SK-N-SH treated with all-trans-retinoic acid at 6 μM for 48 hours (cell line): ENCODE data around the gene FBLN2.

ENCODE experiments used
- BACH2 ChIP-seq: fragments of 250-450 bp; sonication (Bioruptor Pico); IDR thresholded peaks from 2 replicates; pipeline ENCODE4 v1.9.0; 2021; ENCODE audit warnings: mild to moderate bottlenecking, borderline replicate concordance
- OSR1 ChIP-seq: fragments of 250-450 bp; sonication (Bioruptor Pico); IDR thresholded peaks from 2 replicates; pipeline ENCODE4 v1.8.0; 2022; ENCODE audit warnings: moderate library complexity, mild to moderate bottlenecking, inconsistent platforms
- SNAI2 ChIP-seq: fragments of 250-450 bp; sonication (Bioruptor Pico); IDR thresholded peaks from 2 replicates; pipeline ENCODE4 v1.5.0; 2020; ENCODE audit warnings: mild to moderate bottlenecking, moderate library complexity
- ZNF565 ChIP-seq: fragments of 450-650 bp; formaldehyde crosslinking; conservative IDR thresholded peaks from 2 replicates; pipeline ENCODE4 v1.5.0; 2020; ENCODE audit warnings: low read depth, mild to moderate bottlenecking, moderate library complexity
- TF ChIP-seq, protein P1 (sequence below): fragments of 250-450 bp; sonication (Bioruptor Pico); IDR thresholded peaks from 2 replicates; pipeline ENCODE4 v1.8.0; 2020; ENCODE audit warnings: mild to moderate bottlenecking, moderate library complexity, borderline replicate concordance
- TF ChIP-seq, protein P2 (sequence below): fragments of 250-450 bp; sonication (Bioruptor Pico); IDR thresholded peaks from 2 replicates; pipeline ENCODE4 v1.5.0; 2020; ENCODE audit warnings: mild to moderate bottlenecking, moderate library complexity

DNA sequence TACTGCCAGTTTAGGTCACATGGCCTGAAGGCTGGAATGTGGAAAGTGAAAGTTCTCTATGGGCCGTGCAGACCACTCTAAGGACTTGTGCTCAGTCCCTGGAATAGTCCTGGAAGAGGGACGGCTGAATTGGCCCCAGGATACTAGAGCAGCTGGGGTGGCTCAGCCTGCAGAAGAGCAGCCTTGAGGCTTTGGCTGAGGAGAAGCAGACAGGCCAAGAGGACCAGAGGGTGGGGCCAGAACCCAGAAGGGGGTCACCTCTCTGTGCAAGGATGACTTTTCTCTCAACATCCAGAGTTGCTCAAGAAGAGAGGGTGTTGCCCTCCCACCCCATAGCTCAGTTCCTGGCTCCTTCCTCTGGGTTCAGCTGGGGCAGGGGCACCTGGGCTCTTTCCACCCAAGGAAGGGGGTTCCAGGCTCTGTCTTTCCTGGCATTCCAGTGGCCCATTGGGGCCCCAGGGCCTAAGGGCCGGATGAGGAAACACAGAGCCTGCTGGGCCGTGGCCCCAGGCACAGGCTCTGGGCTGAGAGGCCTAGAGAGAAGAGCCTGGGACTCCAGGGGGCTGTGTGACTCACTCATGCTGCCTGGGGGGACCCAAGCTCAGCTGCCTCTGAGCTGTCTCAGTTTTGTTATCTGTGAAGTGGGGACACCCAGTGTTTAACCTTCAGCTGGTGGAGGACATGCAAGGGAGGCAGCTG lies 8.5 kb upstream of the FBLN2 start:
- TF ChIP-seq, protein P1, sequence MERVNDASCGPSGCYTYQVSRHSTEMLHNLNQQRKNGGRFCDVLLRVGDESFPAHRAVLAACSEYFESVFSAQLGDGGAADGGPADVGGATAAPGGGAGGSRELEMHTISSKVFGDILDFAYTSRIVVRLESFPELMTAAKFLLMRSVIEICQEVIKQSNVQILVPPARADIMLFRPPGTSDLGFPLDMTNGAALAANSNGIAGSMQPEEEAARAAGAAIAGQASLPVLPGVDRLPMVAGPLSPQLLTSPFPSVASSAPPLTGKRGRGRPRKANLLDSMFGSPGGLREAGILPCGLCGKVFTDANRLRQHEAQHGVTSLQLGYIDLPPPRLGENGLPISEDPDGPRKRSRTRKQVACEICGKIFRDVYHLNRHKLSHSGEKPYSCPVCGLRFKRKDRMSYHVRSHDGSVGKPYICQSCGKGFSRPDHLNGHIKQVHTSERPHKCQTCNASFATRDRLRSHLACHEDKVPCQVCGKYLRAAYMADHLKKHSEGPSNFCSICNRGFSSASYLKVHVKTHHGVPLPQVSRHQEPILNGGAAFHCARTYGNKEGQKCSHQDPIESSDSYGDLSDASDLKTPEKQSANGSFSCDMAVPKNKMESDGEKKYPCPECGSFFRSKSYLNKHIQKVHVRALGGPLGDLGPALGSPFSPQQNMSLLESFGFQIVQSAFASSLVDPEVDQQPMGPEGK, result no peak
- TF ChIP-seq SNAI2 (CRISPR knock-in tag) (no peak), BACH2 (no peak), OSR1 (no peak), ZNF565 (CRISPR knock-in tag) (no peak)
- TF ChIP-seq, protein P2, sequence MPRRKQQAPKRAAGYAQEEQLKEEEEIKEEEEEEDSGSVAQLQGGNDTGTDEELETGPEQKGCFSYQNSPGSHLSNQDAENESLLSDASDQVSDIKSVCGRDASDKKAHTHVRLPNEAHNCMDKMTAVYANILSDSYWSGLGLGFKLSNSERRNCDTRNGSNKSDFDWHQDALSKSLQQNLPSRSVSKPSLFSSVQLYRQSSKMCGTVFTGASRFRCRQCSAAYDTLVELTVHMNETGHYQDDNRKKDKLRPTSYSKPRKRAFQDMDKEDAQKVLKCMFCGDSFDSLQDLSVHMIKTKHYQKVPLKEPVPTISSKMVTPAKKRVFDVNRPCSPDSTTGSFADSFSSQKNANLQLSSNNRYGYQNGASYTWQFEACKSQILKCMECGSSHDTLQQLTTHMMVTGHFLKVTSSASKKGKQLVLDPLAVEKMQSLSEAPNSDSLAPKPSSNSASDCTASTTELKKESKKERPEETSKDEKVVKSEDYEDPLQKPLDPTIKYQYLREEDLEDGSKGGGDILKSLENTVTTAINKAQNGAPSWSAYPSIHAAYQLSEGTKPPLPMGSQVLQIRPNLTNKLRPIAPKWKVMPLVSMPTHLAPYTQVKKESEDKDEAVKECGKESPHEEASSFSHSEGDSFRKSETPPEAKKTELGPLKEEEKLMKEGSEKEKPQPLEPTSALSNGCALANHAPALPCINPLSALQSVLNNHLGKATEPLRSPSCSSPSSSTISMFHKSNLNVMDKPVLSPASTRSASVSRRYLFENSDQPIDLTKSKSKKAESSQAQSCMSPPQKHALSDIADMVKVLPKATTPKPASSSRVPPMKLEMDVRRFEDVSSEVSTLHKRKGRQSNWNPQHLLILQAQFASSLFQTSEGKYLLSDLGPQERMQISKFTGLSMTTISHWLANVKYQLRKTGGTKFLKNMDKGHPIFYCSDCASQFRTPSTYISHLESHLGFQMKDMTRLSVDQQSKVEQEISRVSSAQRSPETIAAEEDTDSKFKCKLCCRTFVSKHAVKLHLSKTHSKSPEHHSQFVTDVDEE (CRISPR knock-in tag), result no peak
